ENCODE results near the gene SP1.

DNA sequence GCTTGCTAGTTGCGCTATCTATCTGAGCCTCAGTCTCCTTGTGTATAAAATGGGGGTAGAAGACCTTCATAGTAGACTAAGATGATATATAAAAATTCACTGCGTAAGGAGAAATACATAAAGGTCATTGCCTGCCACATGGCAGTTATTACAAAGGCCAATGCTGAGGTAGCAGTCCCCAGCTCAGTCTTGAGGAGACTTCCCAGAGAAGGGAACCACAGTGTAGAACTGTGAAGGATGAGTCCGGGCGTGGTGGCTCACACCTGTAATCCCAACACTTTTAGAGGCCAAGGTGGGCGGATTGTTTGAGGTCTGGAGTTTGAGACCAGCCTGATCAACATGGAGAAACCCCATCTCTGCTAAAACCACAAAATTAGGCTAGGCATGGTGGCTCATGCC is 26.7 kb upstream of the SP1 start:
- TF ChIP-seq, protein P1, sequence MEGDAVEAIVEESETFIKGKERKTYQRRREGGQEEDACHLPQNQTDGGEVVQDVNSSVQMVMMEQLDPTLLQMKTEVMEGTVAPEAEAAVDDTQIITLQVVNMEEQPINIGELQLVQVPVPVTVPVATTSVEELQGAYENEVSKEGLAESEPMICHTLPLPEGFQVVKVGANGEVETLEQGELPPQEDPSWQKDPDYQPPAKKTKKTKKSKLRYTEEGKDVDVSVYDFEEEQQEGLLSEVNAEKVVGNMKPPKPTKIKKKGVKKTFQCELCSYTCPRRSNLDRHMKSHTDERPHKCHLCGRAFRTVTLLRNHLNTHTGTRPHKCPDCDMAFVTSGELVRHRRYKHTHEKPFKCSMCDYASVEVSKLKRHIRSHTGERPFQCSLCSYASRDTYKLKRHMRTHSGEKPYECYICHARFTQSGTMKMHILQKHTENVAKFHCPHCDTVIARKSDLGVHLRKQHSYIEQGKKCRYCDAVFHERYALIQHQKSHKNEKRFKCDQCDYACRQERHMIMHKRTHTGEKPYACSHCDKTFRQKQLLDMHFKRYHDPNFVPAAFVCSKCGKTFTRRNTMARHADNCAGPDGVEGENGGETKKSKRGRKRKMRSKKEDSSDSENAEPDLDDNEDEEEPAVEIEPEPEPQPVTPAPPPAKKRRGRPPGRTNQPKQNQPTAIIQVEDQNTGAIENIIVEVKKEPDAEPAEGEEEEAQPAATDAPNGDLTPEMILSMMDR (IDR thresholded peaks at IDR 0.05; ENCODE audit: low read depth, low read length), result no peak
- TF ChIP-seq POLR2A (IDR thresholded peaks at IDR 0.05; ENCODE audit: extremely low read depth, insufficient read length), result no peak
- TF ChIP-seq, protein P2, sequence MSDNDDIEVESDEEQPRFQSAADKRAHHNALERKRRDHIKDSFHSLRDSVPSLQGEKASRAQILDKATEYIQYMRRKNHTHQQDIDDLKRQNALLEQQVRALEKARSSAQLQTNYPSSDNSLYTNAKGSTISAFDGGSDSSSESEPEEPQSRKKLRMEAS (IDR thresholded peaks at IDR 0.05; ENCODE audit: low read depth, low read length), result no peak
- no peak for TF ChIP-seq MYC (IDR thresholded peaks at IDR 0.05; ENCODE audit: low read depth, low read length)
